Measurements from ENCODE around the gene MBNL1.

- no peak for TF ChIP-seq CTCF (conservative IDR thresholded peaks at IDR 0.05; ENCODE audit: low read depth, low read length)
- TF ChIP-seq POLR2A (IDR thresholded peaks at IDR 0.05; ENCODE audit: low read depth, low read length) = no peak
- no peak for TF ChIP-seq MXI1 (IDR thresholded peaks at IDR 0.05; ENCODE audit: borderline replicate concordance, low read depth, low read length)
- TF ChIP-seq SMC3 (IDR thresholded peaks at IDR 0.05; ENCODE audit: low read depth, low read length) = no peak
- TF ChIP-seq RFX5 (IDR thresholded peaks at IDR 0.05; ENCODE audit: low read depth, low read length) = no peak
Observed at GRCh38 chr3:152300029-152300731, 31.5 kb downstream of the MBNL1 start.
